Mesendoderm (in vitro differentiated cells): ENCODE measurements around the gene SLC35E1.

ENCODE experiments used
- DNase-seq: peaks from one replicate; pipeline ENCODE4 v3.0.0; 2013
- H2AK5ac ChIP-seq: 2 replicates; pipeline ENCODE4 v1.6.1; 2013; ENCODE audit warnings: low read length, inconsistent platforms
- H2BK120ac ChIP-seq: 2 replicates; pipeline ENCODE4 v1.6.1; 2013; ENCODE audit warnings: low read depth, mild to moderate bottlenecking, low read length, moderate library complexity, mixed read lengths
- H2BK15ac ChIP-seq: replicated peaks from 2 replicates; pipeline ENCODE4 v1.6.1; 2013; ENCODE audit warnings: low read depth, mild to moderate bottlenecking, moderate library complexity
- H2BK5ac ChIP-seq: 2 replicates; pipeline ENCODE4 v1.6.1; 2013; ENCODE audit warnings: low read length, inconsistent platforms
- H3K18ac ChIP-seq: 2 replicates; pipeline ENCODE4 v1.6.1; 2013; ENCODE audit warnings: mild to moderate bottlenecking, low read length, mixed read lengths
- H3K23ac ChIP-seq: one replicate; pipeline ENCODE4 v1.6.1; 2013; ENCODE audit warnings: low read length
- H3K27ac ChIP-seq: 2 replicates; pipeline ENCODE4 v1.5.1; 2013; ENCODE audit warnings: low read depth, mild to moderate bottlenecking, inconsistent platforms, low read length, moderate library complexity
- H3K27me3 ChIP-seq: 2 replicates; pipeline ENCODE4 v1.6.1; 2013; ENCODE audit warnings: low read length, control low read depth, mild to moderate bottlenecking, inconsistent platforms; ENCODE audit not compliant: insufficient read depth, poor library complexity
- H3K36me3 ChIP-seq: 2 replicates; pipeline ENCODE4 v1.6.1; 2013; ENCODE audit warnings: low read length, inconsistent platforms; ENCODE audit not compliant: control insufficient read depth, insufficient read depth
- H3K4ac ChIP-seq: one replicate; pipeline ENCODE4 v1.6.1; 2013; ENCODE audit warnings: low read depth, mild to moderate bottlenecking, low read length, moderate library complexity
- H3K4me1 ChIP-seq: 2 replicates; pipeline ENCODE4 v1.6.1; 2013; ENCODE audit warnings: low read depth, low read length, inconsistent platforms; ENCODE audit not compliant: control insufficient read depth
- H3K4me2 ChIP-seq: 2 replicates; pipeline ENCODE4 v1.6.1; 2013; ENCODE audit warnings: low read length
- H3K4me3 ChIP-seq: 2 replicates; pipeline ENCODE4 v1.5.1; 2013; ENCODE audit warnings: mild to moderate bottlenecking, low read length
- H3K56ac ChIP-seq: one replicate; pipeline ENCODE4 v1.6.1; 2013; ENCODE audit warnings: low read length
- H3K79me1 ChIP-seq: 2 replicates; pipeline ENCODE4 v1.6.1; 2013; ENCODE audit warnings: low read length, inconsistent platforms
- H3K79me2 ChIP-seq: 2 replicates; pipeline ENCODE4 v1.6.1; 2013; ENCODE audit warnings: mild to moderate bottlenecking, low read length; ENCODE audit not compliant: control insufficient read depth, insufficient read depth
- H3K9ac ChIP-seq: 2 replicates; pipeline ENCODE4 v1.6.1; 2013; ENCODE audit warnings: low read length, inconsistent platforms
- H4K5ac ChIP-seq: one replicate; pipeline ENCODE4 v1.6.1; 2013; ENCODE audit warnings: low read length
- H4K8ac ChIP-seq: one replicate; pipeline ENCODE4 v1.6.1; 2013; ENCODE audit warnings: low read depth, mild to moderate bottlenecking, control low read depth, low read length, moderate library complexity
- WGBS: extraction: QIAGEN DNeasy Blood & Tissue Kit; methylation state at CpG from one replicate; pipeline ENCODE4 v1.1.7; 2013; ENCODE audit warnings: low lambda C conversion rate, missing lambda C conversion rate; ENCODE audit not compliant: insufficient coverage; ENCODE audit errors: extremely low coverage; 5-methylcytosine and 5-hydroxymethylcytosine counted together

SLC35E1 gene

DNA sequence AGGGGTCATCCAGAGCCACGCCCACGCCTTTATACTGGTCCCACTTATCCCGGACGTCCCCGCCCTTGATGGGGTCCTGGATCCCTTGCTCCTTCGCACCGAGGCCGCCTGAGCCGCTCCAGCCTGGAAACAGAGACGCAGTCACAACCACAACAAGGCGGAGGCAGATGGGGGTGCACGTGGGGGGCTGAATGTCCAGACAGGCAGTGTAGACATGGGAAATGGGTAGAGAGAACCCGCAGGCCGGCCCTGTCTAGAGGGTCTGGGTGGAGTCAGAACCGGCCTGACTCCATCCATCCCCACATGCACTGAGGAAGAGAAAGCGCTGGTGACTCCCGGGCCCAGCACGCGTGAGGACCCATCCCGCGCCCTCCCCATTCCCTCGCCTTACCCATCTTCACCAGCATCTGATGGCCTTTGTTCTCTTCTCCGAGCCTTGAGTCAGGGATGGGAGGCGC, 53.0 kb downstream of the SLC35E1 start:
- Histone ChIP-seq H3K4me2 (no peak overlapping the region), H3K79me1 (no peaks in the 10 kb centered on the region), H2BK5ac (no peak overlapping the region), H3K79me2 (no peaks in the 10 kb centered on the region), H3K4me3 (no peak overlapping the region), H3K4me1 (no peaks in the 10 kb centered on the region), H3K9ac (no peak overlapping the region), H3K23ac (no peak overlapping the region), H2AK5ac (no peak overlapping the region), H4K8ac (no peak overlapping the region), H4K5ac (no peak overlapping the region), H3K18ac (no peak overlapping the region), H3K36me3 (peaks cover 22% of the 10 kb centered on the region), H2BK15ac (no peak overlapping the region), H3K27me3 (no peaks in the 10 kb centered on the region), H3K56ac (no peak overlapping the region), H2BK120ac (no peak overlapping the region), H3K4ac (no peak overlapping the region), H3K27ac (no peak overlapping the region)
- no CpG with 5 or more reads among the region's 24 CpGs for WGBS
- no peak for DNase-seq

DNA sequence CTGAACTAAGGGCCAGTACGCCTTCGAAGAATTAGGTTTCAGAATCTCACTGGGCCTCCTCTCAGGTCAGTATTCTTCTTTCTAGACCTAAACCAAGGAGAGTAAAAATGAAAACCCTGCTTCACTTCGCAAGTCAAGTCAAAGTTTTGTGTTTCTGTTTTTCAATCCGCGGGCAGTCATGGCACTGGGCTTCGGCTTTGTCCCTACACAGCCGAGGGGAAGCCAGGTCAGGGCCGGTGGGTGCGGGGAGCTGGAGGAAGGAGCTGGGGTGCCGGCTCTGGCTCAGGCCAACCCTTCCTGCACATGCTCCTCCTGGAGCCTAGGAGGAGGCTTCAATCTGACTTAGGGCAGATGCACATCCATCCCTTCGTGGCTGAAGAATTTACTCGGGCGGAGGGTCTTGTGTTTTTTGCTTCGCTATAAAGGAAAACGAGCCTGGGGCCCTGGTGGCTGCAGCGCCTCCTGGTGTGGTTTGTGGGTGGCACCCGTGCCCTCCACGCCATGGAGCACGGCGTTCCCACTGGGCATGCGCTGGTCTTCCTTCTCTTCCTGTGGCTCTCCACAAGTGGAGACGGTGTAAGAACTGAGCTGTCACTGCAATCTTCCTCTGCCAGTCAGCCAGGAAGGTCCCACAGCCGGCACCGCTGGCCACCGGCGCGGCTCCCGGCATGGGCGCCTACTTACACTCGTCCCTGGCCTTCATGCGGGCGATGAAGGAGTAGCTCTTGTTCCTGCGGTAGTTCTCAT, 53.6 kb downstream of the SLC35E1 start:
- Histone ChIP-seq H3K56ac (no peak overlapping the region), H4K8ac (no peak overlapping the region), H3K36me3 (peaks cover 22% of the 10 kb centered on the region), H3K18ac (no peak overlapping the region), H2BK15ac (no peak overlapping the region), H2AK5ac (no peak overlapping the region), H3K4ac (no peak overlapping the region), H2BK5ac (no peak overlapping the region), H2BK120ac (no peak overlapping the region), H3K9ac (no peak overlapping the region), H3K4me3 (no peak overlapping the region), H3K27ac (no peak overlapping the region), H3K23ac (no peak overlapping the region), H3K4me1 (no peaks in the 10 kb centered on the region), H3K27me3 (no peaks in the 10 kb centered on the region), H3K79me1 (no peaks in the 10 kb centered on the region), H3K79me2 (no peaks in the 10 kb centered on the region), H4K5ac (no peak overlapping the region), H3K4me2 (no peak overlapping the region)
- no peak for DNase-seq
- no CpG with 5 or more reads among the region's 33 CpGs for WGBS

GRCh38 chr19:16518061-16518460, 54.2 kb downstream of the SLC35E1 start:
- Histone ChIP-seq H3K4me2 (no peak overlapping the region), H3K27me3 (no peaks in the 10 kb centered on the region), H2BK15ac (no peak overlapping the region), H4K8ac (no peak overlapping the region), H2BK120ac (no peak overlapping the region), H3K36me3 (peaks cover 19% of the 10 kb centered on the region), H2BK5ac (no peak overlapping the region), H3K9ac (no peak overlapping the region), H3K56ac (no peak overlapping the region), H2AK5ac (no peak overlapping the region), H3K23ac (no peak overlapping the region), H3K79me1 (no peaks in the 10 kb centered on the region), H3K4me3 (no peak overlapping the region), H4K5ac (no peak overlapping the region), H3K4ac (no peak overlapping the region), H3K27ac (no peak overlapping the region), H3K18ac (no peak overlapping the region), H3K79me2 (no peaks in the 10 kb centered on the region), H3K4me1 (no peaks in the 10 kb centered on the region)
- WGBS = no CpG with 5 or more reads among the region's 14 CpGs
- DNase-seq = no peak

GRCh38 chr19:16516923-16517610, 55.1 kb downstream of the SLC35E1 start:
- no peak overlapping the region for H2BK120ac ChIP-seq
- no CpG with 5 or more reads among the region's 14 CpGs for WGBS

DNA sequence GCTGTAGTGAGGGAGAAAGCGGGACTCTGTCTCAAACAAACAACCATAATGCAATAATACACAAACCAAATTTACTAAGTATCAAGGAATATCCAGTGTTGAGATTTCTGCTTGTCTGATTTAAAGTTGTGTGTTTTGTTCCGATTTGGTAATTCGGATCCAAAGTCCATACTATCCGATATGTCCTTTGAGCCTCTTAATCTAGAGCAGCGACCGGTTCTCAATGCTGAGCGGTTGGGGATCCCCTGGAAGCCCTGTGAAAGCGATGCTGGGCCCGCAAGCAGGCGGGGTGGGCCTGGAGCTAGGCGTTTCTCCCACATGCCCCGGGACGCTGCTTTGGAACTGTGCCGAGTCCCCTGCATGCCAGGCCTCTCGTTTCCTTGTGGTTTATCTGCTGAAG, 55.8 kb downstream of the SLC35E1 start:
- no peak overlapping the region for H2BK5ac ChIP-seq
- H3K79me2 ChIP-seq = no peaks in the 10 kb centered on the region
- no peak overlapping the region for H2AK5ac ChIP-seq
- H2BK15ac ChIP-seq = no peak overlapping the region
- no peak overlapping the region for H3K4me2 ChIP-seq
- no peak overlapping the region for H3K9ac ChIP-seq
- H3K27me3 ChIP-seq = no peaks in the 10 kb centered on the region
- H3K79me1 ChIP-seq = no peaks in the 10 kb centered on the region
- no peak overlapping the region for H3K18ac ChIP-seq
- H3K4me1 ChIP-seq = no peaks in the 10 kb centered on the region
- H3K56ac ChIP-seq = no peak overlapping the region
- peaks cover 17% of the 10 kb centered on the region for H3K36me3 ChIP-seq
- no peak overlapping the region for H3K4me3 ChIP-seq
- H4K5ac ChIP-seq = no peak overlapping the region
- no CpG with 5 or more reads among the region's 15 CpGs for WGBS
- no peak overlapping the region for H4K8ac ChIP-seq
- no peak overlapping the region for H2BK120ac ChIP-seq
- H3K4ac ChIP-seq = no peak overlapping the region
- no peak overlapping the region for H3K23ac ChIP-seq
- DNase-seq = no peak
- no peak overlapping the region for H3K27ac ChIP-seq

More at GRCh38 chr19:16516923-16517610, 55.1 kb downstream of the SLC35E1 start:
- H3K56ac ChIP-seq = no peak overlapping the region
- H4K5ac ChIP-seq = no peak overlapping the region
- DNase-seq = no peak
- H4K8ac ChIP-seq = no peak overlapping the region
- no peak overlapping the region for H3K4me3 ChIP-seq
- no peak overlapping the region for H3K23ac ChIP-seq
- no peak overlapping the region for H3K4ac ChIP-seq
- H3K9ac ChIP-seq = no peak overlapping the region
- H3K36me3 ChIP-seq = peaks cover 17% of the 10 kb centered on the region
- no peak overlapping the region for H3K4me2 ChIP-seq
- no peak overlapping the region for H2AK5ac ChIP-seq
- H3K4me1 ChIP-seq = no peaks in the 10 kb centered on the region
- no peak overlapping the region for H2BK15ac ChIP-seq
- H3K27me3 ChIP-seq = no peaks in the 10 kb centered on the region
- H3K18ac ChIP-seq = no peak overlapping the region
- no peaks in the 10 kb centered on the region for H3K79me1 ChIP-seq
- H3K27ac ChIP-seq = no peak overlapping the region
- H2BK5ac ChIP-seq = no peak overlapping the region
- no peaks in the 10 kb centered on the region for H3K79me2 ChIP-seq
